Activated T-cell treated with anti-CD3 and anti-CD28 coated beads for 4 hours (primary cell): ENCODE data around the gene QRSL1.
"Not testable (repeated sequence)": the region's sequence is repeated elsewhere in the genome, so short reads cannot be mapped to it uniquely, and the experiment has no call there.

Experiments
- DNase-seq: peaks from one replicate; pipeline ENCODE4 v3.0.0-alpha.2; 2020

The QRSL1 gene

GRCh38 chr6:106688177-106688951, 59.0 kb downstream of the QRSL1 start:
- DNase-seq: no peak

- no peak for DNase-seq
Observed at GRCh38 chr6:106692112-106692818, 62.9 kb downstream of the QRSL1 start.

DNA sequence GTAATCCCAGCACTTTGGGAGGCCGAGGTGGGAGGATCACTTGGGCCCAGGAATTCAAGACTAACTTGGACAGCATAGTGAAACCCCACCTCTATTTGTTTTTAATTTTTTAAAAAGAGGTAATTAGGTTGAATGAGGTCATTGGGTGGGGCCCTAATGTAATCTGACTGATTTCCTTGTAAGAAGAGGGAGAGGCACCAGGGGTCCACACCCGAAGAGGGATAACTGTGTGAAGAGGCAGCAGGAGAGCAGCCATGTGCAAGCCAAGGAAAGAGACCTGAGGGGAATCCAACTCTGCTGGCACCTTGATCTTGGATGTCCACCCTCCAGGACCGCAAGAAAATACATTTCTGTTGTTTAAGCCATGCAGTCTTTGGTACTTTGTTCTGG, 63.4 kb downstream of the QRSL1 start:
- DNase-seq: no peak

- no peak for DNase-seq
Observed at GRCh38 chr6:106693418-106693817, 64.0 kb downstream of the QRSL1 start.

DNA sequence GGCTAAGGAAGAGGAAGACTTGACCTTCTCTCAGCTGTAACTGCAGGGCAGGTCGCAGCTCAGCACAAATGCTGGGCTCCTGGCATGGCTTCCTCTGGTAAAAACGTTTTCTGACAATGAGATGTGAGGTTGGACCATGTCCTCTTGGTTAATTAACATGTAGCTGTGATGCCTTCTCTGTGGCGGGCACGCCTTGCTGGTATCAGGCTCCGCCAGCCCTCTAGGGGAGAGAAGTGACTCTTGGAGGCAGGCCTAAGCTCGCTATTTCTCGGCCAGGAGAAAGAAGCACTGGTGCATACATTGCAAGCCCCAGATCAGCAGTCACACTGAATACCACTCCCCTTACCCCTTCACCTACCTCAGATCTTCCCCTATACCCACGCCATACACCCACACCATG, 65.0 kb downstream of the QRSL1 start:
- DNase-seq: no peak

GRCh38 chr6:106700581-106700980, 71.2 kb downstream of the QRSL1 start:
- no peak for DNase-seq

GRCh38 chr6:106701201-106701600, 71.8 kb downstream of the QRSL1 start:
- DNase-seq: not testable (repeated sequence)

- DNase-seq: no peak
Observed at GRCh38 chr6:106702046-106702445, 72.7 kb downstream of the QRSL1 start.

- no peak for DNase-seq
Observed at GRCh38 chr6:106702451-106703110, 73.2 kb downstream of the QRSL1 start.

- DNase-seq: no peak
Observed at GRCh38 chr6:106704327-106704726, 74.9 kb downstream of the QRSL1 start.

DNA sequence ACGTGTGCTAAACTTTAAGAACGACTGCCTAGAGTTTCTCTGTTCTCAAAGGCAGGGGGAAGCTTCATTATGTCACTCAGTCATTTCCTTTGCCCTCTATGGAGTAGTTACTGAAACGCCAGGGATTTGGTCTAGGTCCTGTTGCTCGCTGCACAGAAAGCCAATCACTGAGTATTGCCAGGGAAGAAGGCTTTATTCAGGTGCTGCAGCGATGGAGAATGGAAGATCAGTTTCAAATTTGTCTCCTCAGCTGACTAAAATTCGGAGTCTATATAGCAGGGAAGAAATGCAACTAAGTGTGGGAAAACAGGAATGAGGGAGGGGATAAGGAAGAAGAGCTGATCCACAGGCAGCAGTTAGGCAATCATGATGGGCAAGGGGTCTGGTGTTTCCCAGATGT, 75.8 kb downstream of the QRSL1 start:
- no peak for DNase-seq

DNA sequence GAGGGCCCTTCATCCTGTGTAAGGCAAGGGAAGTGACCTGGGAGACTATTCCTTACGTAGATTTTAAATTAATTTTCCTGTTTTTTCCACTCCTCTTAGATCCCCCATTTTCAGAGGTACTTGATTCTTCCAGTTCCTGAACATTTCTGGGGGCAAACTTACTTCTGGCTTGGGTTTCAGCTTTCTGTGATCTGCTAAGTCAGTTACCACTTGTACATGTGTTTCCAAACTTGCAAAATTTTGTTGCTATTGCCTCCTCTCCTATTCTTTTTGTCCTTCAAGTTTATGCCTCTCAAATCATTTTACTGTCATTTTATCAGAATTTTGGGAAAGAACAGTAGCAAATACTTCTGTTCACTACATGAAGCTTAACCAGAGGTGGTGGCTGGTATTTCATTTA, 81.2 kb downstream of the QRSL1 start:
- DNase-seq: no peak

- no peak for DNase-seq
Observed at GRCh38 chr6:106714281-106714680, 84.9 kb downstream of the QRSL1 start.

GRCh38 chr6:106715922-106716321, 86.5 kb downstream of the QRSL1 start:
- DNase-seq: no peak

DNA sequence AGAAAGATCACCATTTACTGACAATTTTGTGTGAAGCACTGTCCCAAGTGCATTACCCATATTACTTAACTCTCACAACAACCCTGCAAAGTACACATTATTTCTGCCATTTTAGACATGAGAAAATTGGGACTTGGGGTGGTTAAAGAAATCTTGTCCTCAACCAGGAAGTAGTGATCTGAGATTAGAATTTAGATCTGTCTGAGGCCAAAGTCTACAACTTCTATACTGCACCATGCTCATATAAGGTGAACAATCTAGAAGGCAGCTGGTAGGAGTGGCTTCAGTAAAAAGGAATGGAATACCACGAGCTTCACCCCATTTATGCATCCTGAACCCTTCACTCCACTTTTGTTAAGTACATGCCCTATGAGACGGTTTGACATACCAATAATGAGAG, 87.6 kb downstream of the QRSL1 start:
- DNase-seq: no peak
